ENCODE results near the gene MED14.

DNA sequence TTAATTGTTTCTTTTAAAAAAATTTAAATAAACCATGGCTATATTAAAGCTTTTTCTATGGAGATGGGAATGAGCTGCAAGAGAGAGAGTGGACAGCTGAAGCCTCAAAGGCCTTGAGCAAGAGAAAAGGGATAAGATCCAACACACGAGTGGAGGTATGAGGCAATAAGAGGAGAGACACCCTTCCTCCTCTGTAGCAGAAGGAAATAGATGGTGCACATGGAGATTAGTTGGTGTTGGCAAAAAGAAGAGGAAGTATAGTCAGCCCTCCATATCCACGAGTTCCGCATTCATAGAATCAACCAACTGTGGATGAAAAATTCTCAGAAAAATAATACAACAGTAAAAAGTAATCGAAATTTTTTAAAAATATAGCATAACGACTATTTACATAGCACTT, 91.2 kb downstream of the MED14 start:
- TF ChIP-seq SP1 (IDR thresholded peaks at IDR 0.05) (no peak), FOXM1 (IDR thresholded peaks at IDR 0.05; ENCODE audit: borderline replicate concordance) (no peak), ARNT (IDR thresholded peaks at IDR 0.05) (no peak), TARDBP (IDR thresholded peaks at IDR 0.05) (no peak), BHLHE40 (IDR thresholded peaks at IDR 0.05; ENCODE audit: borderline replicate concordance) (no peak), L3MBTL2 (conservative IDR thresholded peaks at IDR 0.05) (no peak), NFRKB (IDR thresholded peaks at IDR 0.05) (no peak), PKNOX1 (IDR thresholded peaks at IDR 0.05) (no peak)

Data from HEK293T (cell line).